HG03025 (cell line): Measurements from ENCODE around the gene TUBD1.
"Not testable (repeated sequence)": the region's sequence is repeated elsewhere in the genome, so short reads cannot be mapped to it uniquely, and the experiment has no call there.

Experiments
- ATAC-seq: cut with Tn5 transposase; IDR thresholded peaks from one replicate; pipeline ENCODE4 v1.9.1; 2021; ENCODE audit warnings: mild to moderate bottlenecking, moderate library complexity; ENCODE audit not compliant: unreplicated experiment, low FRiP score

TUBD1 gene

GRCh38 chr17:59877965-59878364 lies 14.8 kb downstream of the TUBD1 start:
- no peak for ATAC-seq

GRCh38 chr17:59876107-59876506 lies 16.6 kb downstream of the TUBD1 start:
- no peak for ATAC-seq

- no peak for ATAC-seq
Measured at GRCh38 chr17:59874376-59874775, 18.4 kb downstream of the TUBD1 start.

GRCh38 chr17:59873414-59873813 lies 19.3 kb downstream of the TUBD1 start:
- ATAC-seq, result not testable (repeated sequence)

GRCh38 chr17:59872351-59872750 lies 20.4 kb downstream of the TUBD1 start:
- ATAC-seq, result no peak

GRCh38 chr17:59870482-59870881 lies 22.3 kb downstream of the TUBD1 start:
- no peak for ATAC-seq

- ATAC-seq, result no peak
Measured at GRCh38 chr17:59869941-59870218, 22.9 kb downstream of the TUBD1 start.

- ATAC-seq, result no peak
Measured at GRCh38 chr17:59863616-59864015, 29.1 kb downstream of the TUBD1 start.

GRCh38 chr17:59859444-59860025 lies 33.2 kb downstream of the TUBD1 start:
- no peak for ATAC-seq

- ATAC-seq, result no peak
Measured at GRCh38 chr17:59858932-59859331, 33.8 kb downstream of the TUBD1 start.

GRCh38 chr17:59858167-59858816 lies 34.5 kb downstream of the TUBD1 start:
- ATAC-seq, result no peak

GRCh38 chr17:59856859-59857794 lies 35.6 kb downstream of the TUBD1 start:
- no peak for ATAC-seq

GRCh38 chr17:59853919-59854729 lies 38.6 kb downstream of the TUBD1 start:
- ATAC-seq, result not testable (repeated sequence)

GRCh38 chr17:59853168-59853918 lies 39.4 kb downstream of the TUBD1 start:
- ATAC-seq, result no peak

- ATAC-seq, result not testable (repeated sequence)
Measured at GRCh38 chr17:59852847-59853167, 39.9 kb downstream of the TUBD1 start.

GRCh38 chr17:59851439-59852375 lies 41.0 kb downstream of the TUBD1 start:
- ATAC-seq, result no peak

- ATAC-seq, result not testable (repeated sequence)
Measured at GRCh38 chr17:59850311-59850710, 42.4 kb downstream of the TUBD1 start.

- ATAC-seq, result no peak
Measured at GRCh38 chr17:59848778-59849177, 44.0 kb downstream of the TUBD1 start.

- ATAC-seq, result no peak
Measured at GRCh38 chr17:59848385-59848668, 44.4 kb downstream of the TUBD1 start.
